ENCODE measurements around the gene PLPPR3. TPM values are rescaled to one million over a fixed set of nuclear protein-coding genes. Genes with fewer than 3 reads are reported as not detected.

PLPPR3 gene
- total and polyA plus RNA-seq, 9 of the 15 experiments (the other 6 are each of a cell fraction or from before 2014, with no cell fraction given) = 0.01 to 48.2 (median 8.6) TPM

GRCh38 chr19:823565-824121 is 1.9 kb upstream of the PLPPR3 start (continued):
- TF ChIP-seq ID3 (CRISPR knock-in tag; IDR thresholded peaks at IDR 0.05) (no peak), ID3 (tag; IDR thresholded peaks at IDR 0.05) (peak; percentile 82; the same call in 1 of the 2 replicates), POLR2A (conservative IDR thresholded peaks at IDR 0.05) (peak; percentile 62; the same call in 1 of the 2 replicates), ZNF217 (CRISPR knock-in tag; IDR thresholded peaks at IDR 0.05) (no peak), ILK (tag; IDR thresholded peaks at IDR 0.05; ENCODE audit: borderline replicate concordance, low read depth) (no peak), CXXC5 (CRISPR knock-in tag; IDR thresholded peaks at IDR 0.05) (peak; percentile 55), KAT8 (IDR thresholded peaks at IDR 0.05; ENCODE audit: low read depth) (no peak), ZEB2 (IDR thresholded peaks at IDR 0.05) (0 out of 2 replicates have a peak, but pooled peaks have one; percentile 40), FOXP1 (CRISPR knock-in tag; IDR thresholded peaks at IDR 0.05) (0 out of 2 replicates have a peak, but pooled peaks have one; percentile 49), SP2 (IDR thresholded peaks at IDR 0.05; ENCODE audit: extremely low read depth, low read depth, low read length, poor library complexity, severe bottlenecking) (no peak), RBM17 (IDR thresholded peaks at IDR 0.05; ENCODE audit: borderline replicate concordance, low read depth, low read length) (no peak), KDM4B (IDR thresholded peaks at IDR 0.05; ENCODE audit: borderline replicate concordance in 2 of 2, low read depth in 1 of 2) (peak in 1 of 2 experiments; percentile 72; a peak in 1 of 4 replicates), NRF1 (conservative IDR thresholded peaks at IDR 0.05 in 1 of 2, IDR thresholded peaks at IDR 0.05 in 1 of 2) (peak in 1 of 2 experiments; percentile 28; a peak in 1 of 4 replicates), ZNF277 (CRISPR knock-in tag; IDR thresholded peaks at IDR 0.05; ENCODE audit: borderline replicate concordance) (no peak), CEBPG (CRISPR knock-in tag; IDR thresholded peaks at IDR 0.05) (peak; percentile 82), CEBPG (tag; conservative IDR thresholded peaks at IDR 0.05 in 1 of 2, IDR thresholded peaks at IDR 0.05 in 1 of 2) (peak; percentile 66 to 75), TFAP4 (CRISPR knock-in tag; IDR thresholded peaks at IDR 0.05; ENCODE audit: borderline replicate concordance) (peak; percentile 42; the same call in 1 of the 2 replicates), MLX (CRISPR knock-in tag; conservative IDR thresholded peaks at IDR 0.05) (0 out of 4 replicates have a peak, but pooled peaks of 1 of the 2 experiments have one; percentile 23), HES1 (IDR thresholded peaks at IDR 0.05; ENCODE audit: low read depth) (no peak), PHF8 (IDR thresholded peaks at IDR 0.05; ENCODE audit: borderline replicate concordance, low read length) (peak; percentile 55; the same call in 1 of the 2 replicates), ZNF121 (CRISPR knock-in tag; conservative IDR thresholded peaks at IDR 0.05) (no peak), TBP (optimal IDR thresholded peaks at IDR 0.05; ENCODE audit: low read depth, low read length) (peak; percentile 60), TAL1 (IDR thresholded peaks at IDR 0.05) (no peak), MEF2D (tag; conservative IDR thresholded peaks at IDR 0.05; ENCODE audit: low read depth) (0 out of 2 replicates have a peak, but pooled peaks have one; percentile 23), ATF7 (IDR thresholded peaks at IDR 0.05) (peak; percentile 60; the same call in 1 of the 2 replicates)

All from K562 (cell line).